H1 (cell line): ENCODE data around the gene ADGRG1. TPM values are rescaled to one million over a fixed set of nuclear protein-coding genes. Genes with fewer than 3 reads are reported as not detected.

Experiments
- CTCF ChIA-PET: fragments of 300-600 bp; sonication (Branson Sonifier 250); formaldehyde crosslinking; loops from one replicate; lab custom pipeline; 2021; ENCODE audit not compliant: partially characterized antibody; lab: Charles Lee
- POLR2A ChIA-PET: fragments of 300-600 bp; sonication (Branson Sonifier 250); formaldehyde crosslinking; loops from one replicate; lab custom pipeline; 2021; ENCODE audit warnings: inconsistent platforms; ENCODE audit not compliant: partially characterized antibody; lab: Charles Lee
- DNase-seq, 2 experiments: peaks; one replicate each; pipeline versions ENCODE4 v3.0.0 to v3.0.0-alpha.2; 2010 to 2022; ENCODE audit warnings: low spot score in 2 of 2, low read depth in 1 of 2, mixed read lengths in 1 of 2
- FAIRE-seq: peaks from 2 replicates; lab custom pipeline; 2011; peaks lifted over from hg19 to GRCh38; lab: Jason Lieb, UNC
- H2AFZ ChIP-seq: 2 replicates; pipeline ENCODE4 v1.8.1; 2012; ENCODE audit warnings: low read length, inconsistent platforms
- H2AK5ac ChIP-seq: 2 replicates; pipeline ENCODE4 v1.6.1; 2013; ENCODE audit warnings: low read depth, low read length
- H2BK120ac ChIP-seq: replicated peaks from 2 replicates; pipeline ENCODE3; 2013; ENCODE audit warnings: low read depth, low read length, inconsistent platforms
- H2BK12ac ChIP-seq: 2 replicates; pipeline ENCODE4 v1.6.1; 2013; ENCODE audit warnings: low read depth, low read length
- H2BK15ac ChIP-seq: 2 replicates; pipeline ENCODE4 v1.6.1; 2013; ENCODE audit warnings: low read length
- H2BK20ac ChIP-seq: 2 replicates; pipeline ENCODE4 v1.6.1; 2013; ENCODE audit warnings: low read length
- H2BK5ac ChIP-seq: 2 replicates; pipeline ENCODE4 v1.6.1; 2013; ENCODE audit warnings: low read depth, low read length
- H3K14ac ChIP-seq: 2 replicates; pipeline ENCODE4 v1.6.1; 2013; ENCODE audit warnings: inconsistent platforms; ENCODE audit not compliant: insufficient read length
- H3K18ac ChIP-seq: 2 replicates; pipeline ENCODE4 v1.6.1; 2013; ENCODE audit warnings: low read length; ENCODE audit errors: extremely low read depth
- H3K23ac ChIP-seq: 2 replicates; pipeline ENCODE4 v1.6.1; 2013; ENCODE audit warnings: inconsistent platforms; ENCODE audit not compliant: insufficient read length
- H3K23me2 ChIP-seq: 2 replicates; pipeline ENCODE4 v1.6.1; 2013; ENCODE audit warnings: low read depth, low read length
- H3K27ac ChIP-seq: 2 replicates; pipeline ENCODE4 v1.6.1; 2011; ENCODE audit warnings: low read depth, low read length, inconsistent platforms
- H3K27me3 ChIP-seq, 4 experiments: replicated peaks in 1 of 4; 1 replicate in 1 of 4; 2 replicates in 3 of 4; pipeline versions ENCODE4 v1.6.1 to v1.8.1; 2011 to 2013; ENCODE audit warnings: low read length in 3 of 4, mild to moderate bottlenecking in 3 of 4, inconsistent platforms in 2 of 4, mixed read lengths in 2 of 4, moderate library complexity in 1 of 4; ENCODE audit not compliant: control insufficient read depth in 3 of 4, insufficient read depth in 3 of 4; ENCODE audit errors: extremely low read depth in 1 of 4
- H3K36me3 ChIP-seq, 4 experiments: 2 replicates each; pipeline versions ENCODE4 v1.6.1 to v1.8.1; 2011 to 2013; ENCODE audit warnings: mild to moderate bottlenecking in 4 of 4, low read length in 3 of 4, moderate library complexity in 2 of 4, control low read depth in 1 of 4, inconsistent platforms in 1 of 4; ENCODE audit not compliant: insufficient read depth in 4 of 4, control insufficient read depth in 2 of 4
- H3K4ac ChIP-seq: replicated peaks from 2 replicates; pipeline ENCODE3; 2013; ENCODE audit warnings: low read length, low read depth, mixed read lengths, inconsistent platforms; ENCODE audit not compliant: insufficient read length
- H3K4me1 ChIP-seq, 4 experiments: replicated peaks in 1 of 4; 1 replicate in 1 of 4; 2 replicates in 3 of 4; pipeline versions ENCODE4 v1.6.1 to v1.8.1; 2011 to 2013; ENCODE audit warnings: low read length in 3 of 4, inconsistent platforms in 2 of 4, mixed read lengths in 1 of 4; ENCODE audit not compliant: insufficient read depth in 4 of 4, control insufficient read depth in 3 of 4
- H3K4me2 ChIP-seq, 2 experiments: 2 replicates each; pipeline versions ENCODE4 v1.6.1 to v1.8.1; 2011 to 2013; ENCODE audit warnings: low read depth in 2 of 2, low read length in 2 of 2, control low read depth in 1 of 2, inconsistent platforms in 1 of 2, mild to moderate bottlenecking in 1 of 2; ENCODE audit not compliant: insufficient read depth in 1 of 2
- H3K4me3 ChIP-seq, 4 experiments: fragments of 200-600, 300-600 bp in 1 of 4; sonication (generic), shearing (Covaris generic), sonication (Bioruptor Twin) in 1 of 4; 2 replicates each; pipeline versions ENCODE4 v1.5.1 to v1.8.1; 2011 to 2016; ENCODE audit warnings: low read length in 4 of 4, low read depth in 3 of 4, control low read depth in 2 of 4, inconsistent platforms in 2 of 4, mild to moderate bottlenecking in 2 of 4, mixed read lengths in 1 of 4, moderate library complexity in 1 of 4; ENCODE audit not compliant: insufficient read depth in 2 of 4; ENCODE audit errors: extremely low read depth in 1 of 4
- H3K56ac ChIP-seq: replicated peaks from 2 replicates; pipeline ENCODE3; 2013; ENCODE audit warnings: low read depth, mild to moderate bottlenecking, mixed read lengths, low read length, inconsistent platforms; ENCODE audit not compliant: insufficient read length
- H3K79me1 ChIP-seq: 2 replicates; pipeline ENCODE4 v1.6.1; 2013; ENCODE audit warnings: low read depth, low read length, control low read depth
- H3K79me2 ChIP-seq, 2 experiments: 2 replicates each; pipeline versions ENCODE4 v1.6.1 to v1.8.1; 2012 to 2013; ENCODE audit warnings: low read length in 2 of 2, mild to moderate bottlenecking in 2 of 2, inconsistent platforms in 1 of 2; ENCODE audit not compliant: insufficient read depth in 2 of 2, control insufficient read depth in 1 of 2
- H3K9ac ChIP-seq, 4 experiments: replicated peaks in 1 of 4; 1 replicate in 1 of 4; 2 replicates in 3 of 4; pipeline versions ENCODE4 v1.6.1 to v1.8.1; 2011 to 2013; ENCODE audit warnings: low read depth in 3 of 4, low read length in 3 of 4, control low read depth in 2 of 4, mild to moderate bottlenecking in 2 of 4, moderate library complexity in 2 of 4, inconsistent platforms in 1 of 4; ENCODE audit errors: extremely low read depth in 1 of 4
- H3K9me3 ChIP-seq, 2 experiments: 2 replicates each; pipeline versions ENCODE4 v1.6.1 to v1.8.1; 2012 to 2013; ENCODE audit warnings: mild to moderate bottlenecking in 2 of 2, moderate library complexity in 2 of 2, control low read depth in 1 of 2, inconsistent platforms in 1 of 2, low read depth in 1 of 2, low read length in 1 of 2, mixed read lengths in 1 of 2; ENCODE audit not compliant: insufficient read depth in 2 of 2
- H4K20me1 ChIP-seq, 2 experiments: replicated peaks in 1 of 2; 2 replicates each; pipeline versions ENCODE3 to v1.8.1; 2011 to 2013; ENCODE audit warnings: inconsistent platforms in 2 of 2, low read length in 2 of 2, mild to moderate bottlenecking in 1 of 2; ENCODE audit not compliant: insufficient read depth in 2 of 2, control insufficient read depth in 1 of 2
- H4K5ac ChIP-seq: 2 replicates; pipeline ENCODE4 v1.6.1; 2013; ENCODE audit warnings: low read length, low read depth, mixed read lengths, inconsistent platforms; ENCODE audit not compliant: insufficient read length
- H4K8ac ChIP-seq: 2 replicates; pipeline ENCODE4 v1.8.0; 2013; ENCODE audit warnings: mild to moderate bottlenecking, moderate library complexity, low read length, inconsistent platforms; ENCODE audit not compliant: insufficient read depth; ENCODE audit errors: extremely low read depth
- H4K91ac ChIP-seq: replicated peaks from 2 replicates; pipeline ENCODE3; 2013; ENCODE audit warnings: low read length, mixed read lengths, inconsistent platforms; ENCODE audit not compliant: insufficient read length
- FOSL1 ChIP-seq: IDR thresholded peaks from 2 replicates; pipeline ENCODE4 v1.6.1; 2011; ENCODE audit warnings: mild to moderate bottlenecking, low read depth, low read length, moderate library complexity; ENCODE audit not compliant: insufficient read depth
- HDAC2 ChIP-seq, 2 experiments: fragments of 300-600 bp in 1 of 2; sonication (generic) in 1 of 2; IDR thresholded peaks; 2 replicates each; pipeline ENCODE4 v1.6.1; 2011 to 2012; ENCODE audit warnings: low read depth in 2 of 2, low read length in 2 of 2, mild to moderate bottlenecking in 2 of 2, moderate library complexity in 2 of 2, borderline replicate concordance in 1 of 2, inconsistent platforms in 1 of 2
- HDAC6 ChIP-seq: IDR thresholded peaks from one replicate; pipeline ENCODE4 v1.7.1; 2012; ENCODE audit warnings: low read depth, mild to moderate bottlenecking, inconsistent platforms, low read length, moderate library complexity
- JUN ChIP-seq: IDR thresholded peaks from 2 replicates; pipeline ENCODE4 v1.6.1; 2011; ENCODE audit warnings: low read depth, mild to moderate bottlenecking, improper control_type of control experiment, low read length
- POLR2AphosphoS5 ChIP-seq: IDR thresholded peaks from 2 replicates; pipeline ENCODE4 v1.6.1; 2011; ENCODE audit warnings: low read depth, low read length
- SIN3A ChIP-seq, 2 experiments: IDR thresholded peaks in 1 of 2; conservative IDR thresholded peaks in 1 of 2; 2 replicates each; pipeline ENCODE4 v1.6.1; 2011 to 2012; ENCODE audit warnings: low read length in 2 of 2, improper control_type of control experiment in 1 of 2, low read depth in 1 of 2, mild to moderate bottlenecking in 1 of 2
- TEAD4 ChIP-seq: IDR thresholded peaks from 2 replicates; pipeline ENCODE4 v1.6.1; 2012; ENCODE audit warnings: low read depth, low read length, inconsistent platforms, mixed read lengths
- WGBS, 2 experiments: shearing (Covaris generic) in 1 of 2; methylation state at CpG; one replicate each; pipeline versions ENCODE4 v1.1.6 to v1.1.7; 2013 to 2015; ENCODE audit warnings: low lambda C conversion rate in 2 of 2, mixed read lengths in 2 of 2, inconsistent platforms in 1 of 2, low coverage in 1 of 2, missing lambda C conversion rate in 1 of 2; ENCODE audit not compliant: insufficient replicate concordance in 2 of 2, insufficient coverage in 1 of 2, insufficient read length in 1 of 2; ENCODE audit errors: extremely low coverage in 1 of 2, missing lambda C conversion rate in 1 of 2; 5-methylcytosine and 5-hydroxymethylcytosine counted together
- polyA plus RNA-seq, 7 experiments: library from polyadenylated mRNA; depleted of rRNA in 3 of 7; stranded (reverse) in 5 of 7; unstranded in 2 of 7; fragments of >200 nt in 5 of 7; fragments of 200-250 nt in 2 of 7; gene quantifications; 1 replicate in 5 of 7; 2 replicates in 1 of 7; 4 replicates in 1 of 7; pipeline versions ENCODE4 v1.2.1 to v1.2.3, GENCODE V29; 2011 to 2013; ENCODE audit warnings: missing spikeins in 2 of 7, mixed read lengths in 2 of 7
- total RNA-seq: library from RNA; stranded (reverse); fragmentation: NEBNext Ultra II Directional; extraction: Animal tissue kit (Norgen Biotek cat#: 25700); gene quantifications from 2 replicates; pipeline ENCODE4 v1.2.1, GENCODE V29; 2021
- TF ChIP-seq, protein P1 (sequence below), 3 experiments: IDR thresholded peaks; 1 replicate in 2 of 3; 2 replicates in 1 of 3; pipeline versions ENCODE4 v1.5.1 to v1.6.1; 2011; ENCODE audit warnings: low read length in 3 of 3, mild to moderate bottlenecking in 3 of 3, inconsistent platforms in 2 of 3, low read depth in 1 of 3, moderate library complexity in 1 of 3; ENCODE audit not compliant: insufficient read depth in 1 of 3; ENCODE audit errors: control extremely low read depth in 1 of 3

The ADGRG1 gene
- total and polyA plus RNA-seq, 2 of the 8 experiments (the other 6 are each of a cell fraction or from before 2014, with no cell fraction given): 1.3 to 2.6 TPM

DNA sequence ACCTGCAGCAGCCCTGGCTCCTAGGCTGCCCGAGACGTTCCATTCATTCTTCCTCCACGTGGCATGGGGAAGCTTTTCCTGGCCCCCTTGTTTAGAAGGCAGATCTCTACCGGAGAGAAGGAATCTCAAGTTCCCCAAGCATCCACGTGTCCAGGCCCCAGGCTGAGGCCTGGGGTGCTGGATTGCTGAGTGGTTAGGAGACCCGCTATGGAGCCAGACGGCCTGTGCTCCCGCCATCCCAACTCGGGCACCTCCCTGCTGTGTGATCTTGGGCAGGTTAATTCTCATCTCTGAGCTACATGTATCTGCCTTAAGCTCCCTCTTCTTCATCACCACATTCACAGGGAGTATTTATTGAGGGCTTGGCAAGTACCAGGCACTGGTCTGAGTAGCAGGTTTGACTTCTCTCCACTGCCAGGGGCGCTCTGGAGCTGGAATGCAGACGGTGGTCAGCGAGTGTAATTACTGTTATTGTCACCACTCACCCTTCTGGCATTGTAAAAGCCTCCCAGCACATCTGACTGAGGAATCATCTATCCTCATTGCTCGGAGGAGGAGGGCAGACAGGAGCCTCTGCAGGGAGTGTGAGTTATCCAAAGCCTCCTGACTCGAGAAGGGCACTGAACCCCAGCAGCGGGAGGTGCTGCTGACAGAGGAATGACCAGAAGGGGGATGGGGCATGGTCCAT, 1.1 kb upstream of the ADGRG1 start:
- Histone ChIP-seq H3K23me2 (peaks cover 4% of the 10 kb centered on the region; the same call in 1 of the 2 replicates), H2BK20ac (no peak overlapping the region), H4K20me1 (peaks cover 0 to 4% of the 10 kb centered on the region in 2 experiments), H3K14ac (no peak overlapping the region), H2BK12ac (0 out of 2 replicates have a peak overlapping the region, but pooled peaks have one; percentile 27), H3K56ac (no peak overlapping the region), H4K8ac (no peak overlapping the region), H3K27ac (no peak overlapping the region), H3K4me2 (peak overlapping the region; percentile 49 to 68; a peak in 3 of 4 replicates), H3K9ac (no peak overlapping the region), H3K27me3 (peaks cover 0 to 2% (median 0%) of the 10 kb centered on the region in 4 experiments; a peak in 2 of 7 replicates), H3K4me3 (peak overlapping the region in 1 of 4 experiments; percentile 49; a peak in 1 of 8 replicates), H3K4ac (no peak overlapping the region), H2BK120ac (no peak overlapping the region), H3K18ac (no peak overlapping the region), H2BK15ac (peak overlapping the region; percentile 81; the same call in 1 of the 2 replicates), H4K91ac (no peak overlapping the region), H3K36me3 (no peaks in the 10 kb centered on the region), H2AK5ac (no peak overlapping the region), H2AFZ (no peak overlapping the region), H2BK5ac (no peak overlapping the region), H3K79me1 (no peaks in the 10 kb centered on the region), H3K23ac (no peak overlapping the region), H4K5ac (no peak overlapping the region), H3K9me3 (no peaks in the 10 kb centered on the region), H3K79me2 (no peaks in the 10 kb centered on the region), H3K4me1 (peaks cover 0 to 21% (median 16%) of the 10 kb centered on the region in 4 experiments; a peak in 6 of 7 replicates)
- CTCF ChIA-PET: interaction anchor here (0.5 to 10.1 kb wide), 18 partner anchors 8 to 453 kb away, joined by 3 to 79 read pairs (median 5); no protein-coding TSS in a partner anchor
- WGBS, 2 experiments: 53% methylated on average over 15 of the region's 15 CpGs; no CpG with 5 or more reads in 1 of the 2 experiments
- POLR2A ChIA-PET: interaction anchor here (1.0 to 3.4 kb wide), 5 partner anchors 9 to 27 kb away, joined by 3 to 11 read pairs (median 4); no protein-coding TSS in a partner anchor
- FAIRE-seq (no peak), DNase-seq (no peak)
- TF ChIP-seq FOSL1 (no peak), HDAC2 (IDR thresholded peaks at IDR 0.05; ENCODE audit: borderline replicate concordance in 1 of 2, low read depth in 2 of 2, low read length in 2 of 2) (no peak), SIN3A (conservative IDR thresholded peaks at IDR 0.05 in 1 of 2, IDR thresholded peaks at IDR 0.05 in 1 of 2; ENCODE audit: low read depth in 1 of 2, low read length in 2 of 2) (no peak), HDAC6 (no peak), POLR2AphosphoS5 (no peak), JUN (no peak), TEAD4 (peak; percentile 83)
- TF ChIP-seq, protein P1, sequence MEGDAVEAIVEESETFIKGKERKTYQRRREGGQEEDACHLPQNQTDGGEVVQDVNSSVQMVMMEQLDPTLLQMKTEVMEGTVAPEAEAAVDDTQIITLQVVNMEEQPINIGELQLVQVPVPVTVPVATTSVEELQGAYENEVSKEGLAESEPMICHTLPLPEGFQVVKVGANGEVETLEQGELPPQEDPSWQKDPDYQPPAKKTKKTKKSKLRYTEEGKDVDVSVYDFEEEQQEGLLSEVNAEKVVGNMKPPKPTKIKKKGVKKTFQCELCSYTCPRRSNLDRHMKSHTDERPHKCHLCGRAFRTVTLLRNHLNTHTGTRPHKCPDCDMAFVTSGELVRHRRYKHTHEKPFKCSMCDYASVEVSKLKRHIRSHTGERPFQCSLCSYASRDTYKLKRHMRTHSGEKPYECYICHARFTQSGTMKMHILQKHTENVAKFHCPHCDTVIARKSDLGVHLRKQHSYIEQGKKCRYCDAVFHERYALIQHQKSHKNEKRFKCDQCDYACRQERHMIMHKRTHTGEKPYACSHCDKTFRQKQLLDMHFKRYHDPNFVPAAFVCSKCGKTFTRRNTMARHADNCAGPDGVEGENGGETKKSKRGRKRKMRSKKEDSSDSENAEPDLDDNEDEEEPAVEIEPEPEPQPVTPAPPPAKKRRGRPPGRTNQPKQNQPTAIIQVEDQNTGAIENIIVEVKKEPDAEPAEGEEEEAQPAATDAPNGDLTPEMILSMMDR (IDR thresholded peaks at IDR 0.05; ENCODE audit: control extremely low read depth in 1 of 3, insufficient read depth in 1 of 3, low read depth in 1 of 3, low read length in 3 of 3): peak; percentile 51 to 60 (median 52)
